SU-DHL-6 (cell line): ENCODE results near the gene MBD5.

Source experiments
- H2AFZ ChIP-seq: fragments of 200-600 bp; sonication (generic); 2 replicates; pipeline ENCODE4 v1.6.1; 2014; ENCODE audit warnings: low read depth, mild to moderate bottlenecking, moderate library complexity, mixed read lengths, antibody characterized with exemption, low read length; ENCODE audit not compliant: severe bottlenecking
- H3F3A ChIP-seq: fragments of 200-600 bp; shearing (Covaris generic); 2 replicates; pipeline ENCODE4 v1.6.0; 2016; ENCODE audit warnings: antibody characterized with exemption, mild to moderate bottlenecking; ENCODE audit not compliant: insufficient read depth
- H3K27ac ChIP-seq: fragments of 200-600 bp; sonication (generic); 2 replicates; pipeline ENCODE4 v1.5.1; 2016; ENCODE audit warnings: low read depth, mild to moderate bottlenecking, low read length, moderate library complexity, mixed read lengths
- H3K27me3 ChIP-seq: fragments of 200-600 bp; sonication (generic), shearing (Covaris generic); 2 replicates; pipeline ENCODE4 v1.6.0; 2014; ENCODE audit warnings: mild to moderate bottlenecking, low read length
- H3K36me3 ChIP-seq: fragments of 200-600 bp; sonication (generic); 2 replicates; pipeline ENCODE4 v1.6.1; 2014; ENCODE audit warnings: mild to moderate bottlenecking, low read length, mixed read lengths
- H3K4me2 ChIP-seq: fragments of 300-600, 200-600 bp; shearing (Covaris generic), sonication (generic); 2 replicates; pipeline ENCODE4 v1.6.0; 2014; ENCODE audit warnings: low read length, low read depth, mild to moderate bottlenecking; ENCODE audit not compliant: poor library complexity, severe bottlenecking
- H3K4me3 ChIP-seq: fragments of 200-600 bp; sonication (generic); 2 replicates; pipeline ENCODE4 v1.5.1; 2014; ENCODE audit warnings: antibody characterized with exemption, low read length, mild to moderate bottlenecking, mixed read lengths; ENCODE audit not compliant: insufficient read depth, poor library complexity, severe bottlenecking
- H3K79me2 ChIP-seq: fragments of 200-600 bp; sonication (generic); 2 replicates; pipeline ENCODE4 v1.6.1; 2014; ENCODE audit warnings: mild to moderate bottlenecking, low read length, moderate library complexity; ENCODE audit not compliant: insufficient read depth
- H3K9ac ChIP-seq: fragments of 200-600 bp; sonication (generic); 2 replicates; pipeline ENCODE4 v1.7.0; 2014; ENCODE audit warnings: mild to moderate bottlenecking, low read length
- H3K9me2 ChIP-seq: fragments of 200-600 bp; sonication (generic); replicated peaks from 2 replicates; pipeline ENCODE4 v1.6.1; 2014; ENCODE audit warnings: low read length; ENCODE audit not compliant: insufficient read depth
- H3K9me3 ChIP-seq: fragments of 200-600 bp; sonication (generic); 2 replicates; pipeline ENCODE4 v1.6.1; 2014; ENCODE audit warnings: low read length, mixed read lengths; ENCODE audit not compliant: insufficient read depth
- H4K20me1 ChIP-seq: fragments of 200-600 bp; sonication (generic); 2 replicates; pipeline ENCODE4 v1.6.1; 2014; ENCODE audit warnings: low read depth, mild to moderate bottlenecking, antibody characterized with exemption, low read length, moderate library complexity, mixed read lengths
- CTCF ChIP-seq: fragments of 200-600 bp; sonication (generic); IDR thresholded peaks from one replicate; pipeline ENCODE4 v1.5.1; 2017; ENCODE audit warnings: antibody characterized with exemption, mild to moderate bottlenecking, low read length, moderate library complexity; ENCODE audit not compliant: insufficient read depth, poor library complexity, severe bottlenecking
- EZH2phosphoT487 ChIP-seq: fragments of 200-600 bp; sonication (generic), shearing (Covaris generic); conservative IDR thresholded peaks from 2 replicates; pipeline ENCODE4 v1.6.1; 2018; ENCODE audit warnings: mild to moderate bottlenecking, antibody characterized with exemption, low read length, moderate library complexity, mixed read lengths

Gene MBD5

GRCh38 chr2:148221166-148221565, 200.3 kb downstream of the MBD5 start:
- H2AFZ ChIP-seq, result no peak overlapping the region
- no peaks in the 10 kb centered on the region for H3K36me3 ChIP-seq
- H3K9me2 ChIP-seq, result no peaks in the 10 kb centered on the region
- H3F3A ChIP-seq, result no peaks in the 10 kb centered on the region
- H3K4me2 ChIP-seq, result no peak overlapping the region
- no peaks in the 10 kb centered on the region for H3K9me3 ChIP-seq
- H4K20me1 ChIP-seq, result no peaks in the 10 kb centered on the region
- no peaks in the 10 kb centered on the region for H3K27me3 ChIP-seq
- no peak overlapping the region for H3K9ac ChIP-seq
- TF ChIP-seq CTCF, result no peak
- no peak for TF ChIP-seq EZH2phosphoT487
- H3K79me2 ChIP-seq, result no peaks in the 10 kb centered on the region
- no peak overlapping the region for H3K27ac ChIP-seq
- H3K4me3 ChIP-seq, result no peak overlapping the region

- no peak overlapping the region for H3K4me2 ChIP-seq
- H3K36me3 ChIP-seq, result no peaks in the 10 kb centered on the region
- H3K27ac ChIP-seq, result no peak overlapping the region
- no peak overlapping the region for H3K9ac ChIP-seq
- H3K9me2 ChIP-seq, result no peaks in the 10 kb centered on the region
- H3K4me3 ChIP-seq, result no peak overlapping the region
- no peaks in the 10 kb centered on the region for H3K79me2 ChIP-seq
- TF ChIP-seq EZH2phosphoT487, result no peak
- no peak for TF ChIP-seq CTCF
- H3K27me3 ChIP-seq, result no peaks in the 10 kb centered on the region
- H3K9me3 ChIP-seq, result no peaks in the 10 kb centered on the region
- no peaks in the 10 kb centered on the region for H3F3A ChIP-seq
- no peaks in the 10 kb centered on the region for H4K20me1 ChIP-seq
- H2AFZ ChIP-seq, result no peak overlapping the region
Observed at GRCh38 chr2:148221926-148222325, 201.0 kb downstream of the MBD5 start.

GRCh38 chr2:148231858-148232257, 211.0 kb downstream of the MBD5 start:
- Histone ChIP-seq H2AFZ (no peak overlapping the region), H3F3A (no peaks in the 10 kb centered on the region), H3K27ac (no peak overlapping the region), H3K27me3 (no peaks in the 10 kb centered on the region), H3K36me3 (no peaks in the 10 kb centered on the region; the same call in 1 of the 2 replicates), H3K4me3 (no peak overlapping the region), H3K79me2 (no peaks in the 10 kb centered on the region), H3K9me2 (no peaks in the 10 kb centered on the region), H3K9me3 (no peaks in the 10 kb centered on the region), H4K20me1 (no peaks in the 10 kb centered on the region), H3K9ac (no peak overlapping the region), H3K4me2 (no peak overlapping the region)
- TF ChIP-seq CTCF, result no peak

GRCh38 chr2:148234143-148234542, 213.3 kb downstream of the MBD5 start:
- Histone ChIP-seq H3K9ac (no peak overlapping the region), H3K27ac (no peak overlapping the region), H2AFZ (no peak overlapping the region), H3K9me3 (no peaks in the 10 kb centered on the region), H3F3A (no peaks in the 10 kb centered on the region), H3K79me2 (no peaks in the 10 kb centered on the region), H4K20me1 (no peaks in the 10 kb centered on the region), H3K36me3 (no peaks in the 10 kb centered on the region; the same call in 1 of the 2 replicates), H3K9me2 (no peaks in the 10 kb centered on the region), H3K4me2 (no peak overlapping the region), H3K27me3 (no peaks in the 10 kb centered on the region), H3K4me3 (no peak overlapping the region)
- TF ChIP-seq CTCF (no peak), EZH2phosphoT487 (no peak)
